GM12872 (cell line): ENCODE measurements around the gene SMCHD1.

ENCODE experiments used
- TF ChIP-seq, protein P1 (sequence below): IDR thresholded peaks from 3 replicates; pipeline ENCODE4 v1.5.1; 2011; ENCODE audit warnings: low read depth, mild to moderate bottlenecking, low read length, moderate library complexity; ENCODE audit not compliant: insufficient read depth

Gene SMCHD1

DNA sequence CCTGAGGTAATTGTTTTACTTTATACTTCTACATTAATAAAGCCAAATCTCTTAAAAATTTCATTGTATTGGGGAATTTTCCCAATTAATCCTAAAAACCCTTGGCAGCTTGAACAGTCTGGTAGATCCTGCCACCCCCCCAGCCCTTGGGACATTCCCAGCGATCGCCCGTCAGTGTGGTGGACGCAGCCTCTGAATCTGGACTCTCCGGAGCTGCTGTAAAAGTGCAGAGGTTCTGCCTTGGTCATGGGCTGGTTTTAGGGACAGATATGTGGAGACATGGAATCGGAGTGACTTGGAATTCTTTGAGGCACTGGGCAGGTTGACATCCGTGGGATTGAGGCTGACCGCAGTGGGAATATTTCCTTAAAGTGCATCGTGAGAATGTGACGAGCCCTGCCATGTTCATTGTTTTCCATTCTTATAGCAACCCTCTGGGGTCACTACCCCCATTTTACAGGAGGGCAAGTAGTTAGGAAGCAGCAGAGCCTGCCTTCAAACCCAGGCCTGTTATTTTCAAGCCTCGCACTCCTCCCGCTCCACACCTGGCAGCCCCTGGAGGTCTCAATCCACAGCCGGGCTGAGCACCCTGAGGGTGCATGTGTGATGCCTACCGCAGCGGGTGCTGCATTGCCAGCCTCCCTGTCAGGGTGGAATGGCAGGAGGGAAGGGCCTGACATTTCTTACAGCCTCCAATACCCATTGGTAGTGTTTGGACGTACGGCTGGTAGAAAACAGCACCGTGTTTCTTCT is 197.8 kb downstream of the SMCHD1 start:
- TF ChIP-seq, protein P1, sequence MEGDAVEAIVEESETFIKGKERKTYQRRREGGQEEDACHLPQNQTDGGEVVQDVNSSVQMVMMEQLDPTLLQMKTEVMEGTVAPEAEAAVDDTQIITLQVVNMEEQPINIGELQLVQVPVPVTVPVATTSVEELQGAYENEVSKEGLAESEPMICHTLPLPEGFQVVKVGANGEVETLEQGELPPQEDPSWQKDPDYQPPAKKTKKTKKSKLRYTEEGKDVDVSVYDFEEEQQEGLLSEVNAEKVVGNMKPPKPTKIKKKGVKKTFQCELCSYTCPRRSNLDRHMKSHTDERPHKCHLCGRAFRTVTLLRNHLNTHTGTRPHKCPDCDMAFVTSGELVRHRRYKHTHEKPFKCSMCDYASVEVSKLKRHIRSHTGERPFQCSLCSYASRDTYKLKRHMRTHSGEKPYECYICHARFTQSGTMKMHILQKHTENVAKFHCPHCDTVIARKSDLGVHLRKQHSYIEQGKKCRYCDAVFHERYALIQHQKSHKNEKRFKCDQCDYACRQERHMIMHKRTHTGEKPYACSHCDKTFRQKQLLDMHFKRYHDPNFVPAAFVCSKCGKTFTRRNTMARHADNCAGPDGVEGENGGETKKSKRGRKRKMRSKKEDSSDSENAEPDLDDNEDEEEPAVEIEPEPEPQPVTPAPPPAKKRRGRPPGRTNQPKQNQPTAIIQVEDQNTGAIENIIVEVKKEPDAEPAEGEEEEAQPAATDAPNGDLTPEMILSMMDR = no peak

DNA sequence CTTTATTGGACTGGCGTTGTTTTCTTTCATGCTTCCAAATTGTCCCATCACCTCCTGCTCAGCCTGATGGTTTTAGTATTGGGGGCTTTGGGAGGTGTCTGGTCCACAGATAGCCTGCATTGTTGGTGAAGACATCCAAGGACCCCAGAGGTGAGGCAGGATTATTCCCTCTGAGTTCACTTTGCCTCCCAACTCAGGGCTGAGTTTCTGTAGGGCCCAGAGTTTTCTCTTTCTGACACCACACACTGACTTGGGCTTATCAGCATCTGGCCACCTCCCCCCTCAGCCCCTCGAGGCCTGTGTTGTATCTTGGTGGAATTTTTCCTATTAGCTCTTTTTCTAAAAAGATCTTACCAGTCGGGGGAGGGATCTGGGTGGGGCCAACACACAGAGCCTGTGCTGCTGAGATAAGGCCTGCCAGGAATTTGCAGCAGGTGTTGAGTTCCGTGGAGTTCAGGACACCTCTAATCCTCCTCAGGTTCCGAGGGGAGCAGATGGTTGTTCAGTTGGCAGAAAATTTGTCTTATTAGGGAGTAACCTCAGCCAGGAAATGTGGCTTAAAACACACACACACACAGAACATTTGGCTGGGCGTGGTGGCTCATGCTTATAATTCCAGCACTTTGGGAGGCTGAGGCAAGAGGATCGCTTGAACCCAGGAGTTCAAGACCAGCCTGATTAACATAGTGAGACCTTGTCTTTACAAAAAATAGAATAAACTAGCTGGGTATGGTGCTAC is 198.6 kb downstream of the SMCHD1 start:
- TF ChIP-seq, protein P1 = no peak
